ENCODE results near the gene CD300LD. TPM values are rescaled to one million over a fixed set of nuclear protein-coding genes. Genes with fewer than 3 reads are reported as not detected.
"Not testable (repeated sequence)": the region's sequence is repeated elsewhere in the genome, so short reads cannot be mapped to it uniquely, and the experiment has no call there.

Gene CD300LD
- total RNA-seq, 1 experiment from 2014 or later = not detected

DNA sequence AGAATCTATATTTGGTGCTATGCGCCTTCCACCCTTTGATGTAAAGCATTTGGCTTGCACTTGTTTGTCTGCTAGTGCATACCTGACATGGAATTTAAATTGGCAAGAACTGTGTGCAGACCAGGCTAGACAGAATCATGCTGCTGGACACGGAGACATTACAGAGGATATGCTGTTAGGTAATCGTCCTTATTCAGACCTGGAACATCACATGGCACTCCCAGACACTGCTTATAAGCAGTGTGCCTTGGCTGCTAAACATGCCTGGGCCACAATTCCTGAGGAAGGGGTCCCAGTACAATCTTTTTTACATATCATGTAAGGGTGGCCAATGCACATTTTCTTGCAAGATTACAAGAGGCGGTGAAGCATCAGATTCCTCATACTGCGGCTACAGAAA is 6.4 kb downstream of the CD300LD start:
- DNase-seq (ENCODE audit: low read depth, low spot score) = no peak
- in situ Hi-C loops (cut with HindIII; ENCODE audit: low pct_unique_long_range_greater_than_20kb, low sequenced_read_pairs) = no loop called here

DNA sequence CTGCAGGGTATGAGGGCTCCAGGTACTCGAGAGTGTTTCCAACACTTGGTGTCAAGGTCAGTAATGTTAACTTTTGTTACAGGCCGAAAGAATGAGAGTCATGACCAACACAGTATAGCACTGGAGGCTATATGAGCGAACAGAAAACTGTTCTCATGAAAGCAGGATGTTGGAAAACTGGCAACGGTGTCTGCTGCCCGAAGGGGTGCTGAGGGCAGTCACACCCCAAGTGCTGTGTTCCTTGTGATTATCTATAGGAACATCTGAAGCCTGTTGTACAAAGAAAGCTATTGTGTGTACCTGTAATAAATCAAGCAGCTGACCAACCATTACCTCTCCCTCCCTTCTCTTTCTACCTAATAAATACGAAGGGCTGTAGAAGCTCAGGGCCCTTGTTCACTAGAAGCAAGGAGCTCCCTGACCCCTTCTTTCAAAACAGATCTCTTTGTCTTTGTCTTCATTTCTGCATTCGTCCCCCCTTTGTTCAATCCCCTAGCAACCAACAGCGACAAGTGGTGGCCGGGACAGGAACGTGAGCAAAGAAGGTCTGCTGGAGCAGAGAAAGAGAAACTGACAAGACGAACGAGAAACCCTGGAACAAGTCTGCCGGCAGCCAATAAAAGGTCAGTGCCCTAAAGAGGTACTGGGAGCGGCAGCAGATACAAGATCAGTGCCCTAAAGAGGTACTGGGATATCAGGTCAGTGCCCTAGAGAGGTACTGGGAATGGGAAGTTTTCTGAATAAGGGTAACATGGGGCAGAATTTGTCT is 7.6 kb downstream of the CD300LD start:
- in situ Hi-C loops (cut with HindIII; ENCODE audit: low pct_unique_long_range_greater_than_20kb, low sequenced_read_pairs) = no loop called here
- DNase-seq (ENCODE audit: low read depth, low spot score) = peak; percentile 95

DNA sequence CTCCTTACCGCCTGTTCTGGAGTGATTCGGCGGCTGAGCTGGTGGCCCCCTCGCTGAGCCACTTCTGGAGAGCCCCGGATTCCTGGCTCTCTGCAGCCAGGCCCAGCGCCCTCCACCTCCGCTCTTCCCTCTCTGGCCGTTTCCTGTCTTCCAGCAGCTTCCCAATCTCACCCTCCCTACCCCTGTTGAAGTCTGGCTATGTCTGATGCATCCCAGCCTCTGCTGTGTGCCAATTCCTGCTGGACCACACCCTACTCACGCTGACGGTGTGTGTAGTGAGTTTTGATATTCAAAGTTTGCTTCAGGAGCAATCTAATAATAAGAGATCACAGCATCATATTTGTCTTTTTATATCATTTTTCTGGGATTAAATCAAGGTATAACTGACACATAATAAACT is 9.4 kb downstream of the CD300LD start:
- DNase-seq (ENCODE audit: low read depth, low spot score) = no peak
- in situ Hi-C loops (cut with HindIII; ENCODE audit: low pct_unique_long_range_greater_than_20kb, low sequenced_read_pairs) = no loop called here

DNA sequence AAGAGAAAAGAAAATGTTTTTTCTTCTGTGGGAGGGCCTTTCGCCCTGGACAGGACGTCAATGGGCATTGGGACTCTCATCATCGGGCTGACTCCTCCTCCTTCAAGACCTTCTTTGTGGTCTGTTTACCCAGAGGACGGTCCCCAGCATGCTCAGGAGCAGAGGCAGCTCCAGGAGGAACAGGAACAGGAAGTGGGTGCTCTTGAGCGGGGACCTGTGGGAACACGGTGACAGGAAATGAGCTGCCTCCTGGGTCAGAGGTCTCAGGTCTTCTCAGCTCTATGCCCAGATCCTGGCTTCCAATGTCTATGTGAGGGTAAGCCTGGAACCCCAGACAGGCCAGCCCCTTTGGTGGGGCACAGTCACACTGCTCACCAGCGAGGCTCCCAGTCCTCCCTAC is 12.2 kb downstream of the CD300LD start:
- DNase-seq (ENCODE audit: low read depth, low spot score) = no peak
- in situ Hi-C loops (cut with HindIII; ENCODE audit: low pct_unique_long_range_greater_than_20kb, low sequenced_read_pairs) = no loop called here

DNA sequence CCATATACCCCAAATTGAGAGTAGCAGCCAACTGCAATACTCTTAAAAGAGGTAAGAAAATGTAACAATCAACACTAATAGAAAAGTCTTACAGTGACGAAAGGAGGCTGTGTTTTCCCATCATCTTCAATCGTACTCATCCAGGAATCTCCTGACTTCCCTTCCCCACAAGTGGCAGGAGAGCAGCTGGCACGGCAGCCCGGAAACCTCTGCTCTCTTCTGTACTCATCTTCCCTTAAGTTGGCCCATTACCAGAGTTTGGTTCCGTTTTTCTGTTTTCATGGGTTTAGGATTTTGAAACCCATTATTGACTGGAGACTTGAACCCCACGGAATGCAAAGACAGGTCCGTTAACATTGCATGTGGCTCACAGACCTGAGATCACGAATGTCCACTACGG is 13.1 kb downstream of the CD300LD start:
- in situ Hi-C loops (cut with HindIII; ENCODE audit: low pct_unique_long_range_greater_than_20kb, low sequenced_read_pairs) = no loop called here
- no peak for DNase-seq (ENCODE audit: low read depth, low spot score)

DNA sequence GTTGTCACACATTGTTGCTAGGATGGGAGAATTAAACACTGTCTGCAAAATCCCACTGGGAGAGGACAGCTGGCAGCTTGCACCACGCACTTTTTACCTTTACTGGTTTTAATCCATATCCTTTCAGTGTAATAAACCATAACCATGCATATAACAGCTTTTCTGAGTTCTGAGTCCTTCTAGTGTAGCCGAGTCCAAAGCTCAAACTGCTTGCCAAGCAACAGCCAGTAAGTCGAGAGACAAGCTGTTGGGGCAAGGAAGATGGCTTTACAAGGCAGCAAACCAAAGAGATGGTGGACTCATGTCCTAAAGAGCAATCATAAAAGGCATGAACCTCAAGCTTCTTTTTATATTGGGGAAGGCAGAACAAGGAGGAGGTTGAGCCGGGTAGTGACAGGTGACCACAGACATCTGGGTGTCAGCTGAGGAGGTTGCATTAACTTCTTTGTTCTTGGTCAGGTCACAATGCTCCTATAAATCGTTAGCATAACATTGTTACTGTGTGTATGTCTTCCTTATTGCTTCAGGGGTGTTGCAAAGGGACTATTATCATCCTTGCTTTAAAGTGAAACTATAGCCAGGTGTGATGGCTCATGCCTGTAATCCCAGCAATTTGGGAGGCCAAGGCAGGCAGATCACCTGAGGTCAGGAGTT is 17.5 kb downstream of the CD300LD start:
- in situ Hi-C loops (cut with HindIII; ENCODE audit: low pct_unique_long_range_greater_than_20kb, low sequenced_read_pairs) = no loop called here
- DNase-seq (ENCODE audit: low read depth, low spot score) = peak; percentile 57

DNA sequence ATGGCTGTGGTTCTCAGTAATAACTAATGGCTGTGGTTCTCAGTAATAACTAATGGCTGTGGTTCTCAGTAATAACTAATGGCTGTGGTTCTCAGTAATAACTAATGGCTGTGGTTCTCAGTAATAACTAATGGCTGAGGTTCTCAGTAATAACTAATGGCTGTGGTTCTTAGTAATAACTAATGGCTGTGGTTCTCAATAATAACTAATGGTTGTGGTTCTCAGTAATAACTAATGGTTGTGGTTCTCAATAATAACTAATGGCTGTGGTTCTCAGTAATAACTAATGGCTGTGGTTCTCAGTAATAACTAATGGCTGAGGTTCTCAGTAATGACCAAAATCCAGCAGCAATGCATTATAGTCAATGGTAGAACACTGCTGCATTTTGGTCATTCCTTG is 18.4 kb downstream of the CD300LD start:
- DNase-seq (ENCODE audit: low read depth, low spot score); in situ Hi-C loops (cut with HindIII; ENCODE audit: low pct_unique_long_range_greater_than_20kb, low sequenced_read_pairs): not testable (repeated sequence)

DNA sequence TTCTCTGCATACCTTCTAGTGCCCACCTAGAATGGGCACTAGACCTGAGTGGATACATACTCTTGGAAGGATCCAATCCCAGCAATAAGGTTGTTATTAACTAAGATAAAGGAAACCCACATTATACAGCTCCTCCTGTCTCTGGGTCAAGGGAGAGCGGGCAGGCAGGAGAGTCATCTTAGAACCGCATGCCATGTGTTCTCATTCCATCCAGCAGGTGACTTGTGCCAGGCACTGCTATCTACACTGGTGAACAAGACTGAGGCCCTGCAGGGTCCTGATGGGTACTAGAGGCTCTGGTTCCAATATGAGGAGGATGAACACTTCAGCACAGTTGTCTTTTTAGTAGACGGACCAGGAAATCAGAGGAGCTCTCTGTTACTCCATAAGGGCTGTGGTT is 18.9 kb downstream of the CD300LD start:
- DNase-seq (ENCODE audit: low read depth, low spot score) = no peak
- in situ Hi-C loops (cut with HindIII; ENCODE audit: low pct_unique_long_range_greater_than_20kb, low sequenced_read_pairs) = no loop called here

DNA sequence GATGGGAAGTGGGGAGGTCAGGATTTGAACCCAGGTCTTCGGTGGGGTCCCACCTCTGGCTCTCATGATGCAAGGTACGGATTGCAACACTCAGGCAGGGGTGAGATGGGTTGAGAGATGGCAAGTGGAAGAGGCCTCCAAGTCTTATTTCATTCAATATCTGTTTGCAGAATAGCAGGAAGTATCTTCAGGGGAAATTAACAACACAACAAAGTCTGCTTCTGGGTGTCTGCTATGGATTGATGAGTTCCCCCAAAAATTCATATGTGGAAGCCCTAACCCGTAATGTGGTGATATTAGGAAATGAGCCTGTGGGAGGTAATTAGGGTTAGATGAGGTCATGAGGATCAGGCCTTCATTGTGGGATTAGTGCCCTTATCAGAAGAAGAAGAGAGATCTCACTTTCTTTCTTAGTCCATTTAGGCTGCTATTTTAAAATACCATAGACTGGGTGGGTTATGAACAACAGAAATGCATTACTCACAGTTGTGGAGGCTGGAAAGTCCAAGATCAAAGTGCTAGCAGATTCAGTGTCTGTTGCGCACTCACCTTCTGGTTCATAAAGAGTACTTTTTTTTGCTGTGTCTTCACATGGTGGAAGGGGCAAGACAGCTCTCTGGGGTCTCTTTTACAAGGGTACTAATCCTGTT is 20.3 kb downstream of the CD300LD start:
- no peak for DNase-seq (ENCODE audit: low read depth, low spot score)
- in situ Hi-C loops (cut with HindIII; ENCODE audit: low pct_unique_long_range_greater_than_20kb, low sequenced_read_pairs) = no loop called here

DNA sequence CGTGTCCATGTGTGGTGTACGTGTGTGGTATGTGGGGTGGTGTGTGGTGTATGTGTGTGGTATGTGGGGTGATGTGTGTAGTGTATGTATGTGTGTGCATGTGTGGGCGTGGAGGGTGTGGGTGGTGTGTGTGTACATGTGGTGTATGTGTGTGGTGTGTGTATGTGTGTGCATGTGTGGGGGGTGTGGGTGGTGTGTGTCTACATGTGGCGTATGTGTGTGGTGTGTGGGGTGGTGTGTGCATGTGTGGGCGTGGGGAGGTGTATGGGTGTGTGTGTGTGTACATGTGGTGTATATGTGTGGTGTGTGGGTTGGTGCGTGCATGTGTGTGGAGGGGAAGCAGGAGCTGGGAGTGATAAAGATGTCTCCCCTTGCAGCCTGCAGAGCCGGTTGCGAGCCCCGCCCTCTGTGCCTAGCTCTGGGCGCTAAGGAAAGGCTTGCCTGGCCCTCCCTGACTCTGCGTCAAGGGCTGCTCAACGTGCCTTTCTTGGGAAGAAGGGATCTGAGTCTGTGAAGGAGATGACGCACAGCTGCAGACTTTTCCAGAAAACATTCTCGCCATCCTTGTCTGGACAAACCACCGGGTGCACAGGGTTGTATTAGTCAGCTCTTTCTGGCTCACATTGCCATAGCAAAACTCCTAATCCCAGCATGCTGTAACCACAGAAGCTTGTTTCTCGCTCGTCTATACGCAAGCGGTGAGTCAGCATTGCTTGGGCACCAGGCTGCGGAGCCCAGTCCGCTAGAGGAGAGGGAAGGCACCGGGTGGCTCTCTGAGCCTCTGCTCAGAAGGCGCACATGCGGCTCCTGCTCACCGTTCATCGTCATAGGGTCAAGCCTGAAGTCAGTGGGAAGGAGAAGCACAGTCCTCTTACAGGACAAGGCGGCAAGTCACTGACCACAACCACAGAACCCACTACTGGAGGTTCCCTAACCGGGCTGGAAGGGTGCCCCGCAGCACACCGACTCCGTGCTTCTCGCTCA is 22.8 kb downstream of the CD300LD start:
- peak; percentile 80 for DNase-seq (ENCODE audit: low read depth, low spot score)
- in situ Hi-C loops (cut with HindIII; ENCODE audit: low pct_unique_long_range_greater_than_20kb, low sequenced_read_pairs) = no loop called here

DNA sequence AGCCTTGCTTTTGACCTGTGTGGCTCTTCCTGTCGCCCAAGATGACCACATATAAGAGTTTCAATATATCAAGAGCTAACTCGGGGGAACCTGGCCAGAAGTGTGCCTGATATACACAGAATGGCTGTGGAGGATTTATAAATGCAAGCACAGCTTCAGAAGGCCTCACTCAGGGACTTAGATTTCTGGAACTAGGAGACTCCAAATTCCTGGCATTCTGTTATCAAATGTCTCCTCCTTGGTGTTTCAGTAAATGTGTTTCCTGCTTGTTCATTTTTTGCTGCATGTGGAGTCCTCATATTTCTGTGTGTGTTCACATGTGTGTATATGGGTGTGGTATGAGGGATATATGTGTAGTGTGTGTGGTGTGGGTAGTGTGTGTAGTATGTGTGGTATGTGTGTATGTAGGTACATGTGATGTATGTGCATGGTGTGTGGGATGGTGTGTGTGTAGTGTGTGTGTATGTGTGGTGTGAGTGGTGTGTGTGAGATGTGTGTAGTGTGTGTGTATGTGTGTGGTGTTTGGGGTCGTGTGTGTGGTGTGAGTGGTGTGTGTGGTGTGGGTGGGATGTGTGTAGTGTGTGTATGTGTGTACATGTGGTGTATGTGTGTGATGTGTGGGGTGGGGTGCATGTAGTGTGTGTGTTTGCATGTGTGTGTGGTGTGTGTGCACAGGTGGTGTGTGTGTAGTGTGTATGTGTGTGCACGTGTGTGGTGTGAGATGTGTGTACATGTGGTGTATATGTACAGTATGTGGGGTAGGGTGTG is 23.8 kb downstream of the CD300LD start:
- in situ Hi-C loops (cut with HindIII; ENCODE audit: low pct_unique_long_range_greater_than_20kb, low sequenced_read_pairs) = no loop called here
- no peak for DNase-seq (ENCODE audit: low read depth, low spot score)

DNA sequence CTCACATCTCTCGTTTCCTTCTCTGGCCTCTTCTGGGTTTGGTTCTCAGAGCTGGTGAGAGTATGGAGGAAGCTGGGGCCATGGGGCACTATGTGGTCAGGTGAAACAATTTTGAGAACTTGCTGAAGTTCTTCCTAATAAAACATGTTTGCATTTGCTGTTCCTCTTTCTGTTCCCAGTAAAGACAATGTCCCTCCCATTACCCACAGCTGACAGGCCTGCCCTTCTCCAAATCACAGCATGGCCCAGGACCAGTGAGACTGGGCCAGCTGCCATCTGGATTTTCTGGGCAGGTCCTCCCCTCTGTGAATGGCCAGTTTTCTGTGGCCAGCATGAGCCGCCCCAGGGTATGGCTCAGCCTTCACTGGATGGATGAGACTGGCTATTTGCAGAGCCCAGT is 24.7 kb downstream of the CD300LD start, which contains the start of gene CD300H:
TSS of gene CD300H (minus strand) at position 113 of the 400 bp plus-strand sequence.
- in situ Hi-C loops (cut with HindIII; ENCODE audit: low pct_unique_long_range_greater_than_20kb, low sequenced_read_pairs) = no loop called here
- no peak for DNase-seq (ENCODE audit: low read depth, low spot score)

DNA sequence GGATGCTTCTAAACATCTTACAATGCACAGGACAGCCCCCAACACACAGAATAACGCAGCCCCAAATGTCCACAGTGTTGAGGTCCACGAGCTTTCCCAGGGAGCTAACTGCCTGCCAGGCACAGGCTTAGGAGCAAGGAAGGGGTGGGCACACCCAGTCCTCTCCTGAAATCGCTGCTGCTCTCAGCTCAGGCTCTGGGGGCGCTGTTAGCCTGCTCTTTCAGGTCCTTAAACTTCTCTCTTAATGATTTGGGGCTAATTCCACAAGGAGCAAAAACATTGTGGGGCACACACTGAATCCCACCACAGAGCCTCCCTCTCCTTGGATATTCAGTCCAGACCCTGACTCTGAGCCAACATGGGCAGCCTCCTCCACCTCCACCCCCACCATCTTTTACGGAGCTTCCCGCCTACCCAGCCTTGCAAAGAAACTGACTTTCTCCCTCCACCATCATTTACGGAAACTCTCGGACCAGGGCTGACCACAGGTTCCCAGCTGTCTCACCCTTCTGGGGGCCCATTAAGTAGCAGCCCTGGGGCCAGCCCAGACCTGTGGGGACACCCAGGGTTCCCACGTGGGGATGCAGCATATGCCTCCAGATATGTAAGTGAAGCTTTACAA is 25.8 kb downstream of the CD300LD start:
- in situ Hi-C loops (cut with HindIII; ENCODE audit: low pct_unique_long_range_greater_than_20kb, low sequenced_read_pairs) = no loop called here

DNA sequence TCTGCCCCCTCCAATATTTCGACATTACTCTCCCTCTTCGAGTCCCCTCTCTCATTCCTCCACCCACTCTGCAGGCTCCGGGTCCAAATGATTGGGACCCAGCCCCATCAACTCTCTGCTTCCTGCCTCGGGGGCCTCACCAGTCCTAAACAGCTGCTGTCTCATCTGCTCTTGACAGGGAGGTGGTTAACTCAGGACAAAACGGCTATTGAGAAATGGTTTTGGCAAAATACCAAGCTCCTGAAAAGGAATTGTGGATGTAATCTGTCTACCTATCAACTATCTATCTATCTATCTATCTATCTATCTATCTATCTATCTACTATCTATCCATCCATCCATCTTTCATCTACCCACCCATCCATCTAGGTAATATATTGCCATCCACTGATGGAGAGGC is 27.0 kb downstream of the CD300LD start:
- DNase-seq (ENCODE audit: low read depth, low spot score) = peak; percentile 61
- in situ Hi-C loops (cut with HindIII; ENCODE audit: low pct_unique_long_range_greater_than_20kb, low sequenced_read_pairs) = no loop called here

More for the DNA sequence above, 25.8 kb downstream of the CD300LD start:
- DNase-seq (ENCODE audit: low read depth, low spot score) = peak; percentile 82

DNA sequence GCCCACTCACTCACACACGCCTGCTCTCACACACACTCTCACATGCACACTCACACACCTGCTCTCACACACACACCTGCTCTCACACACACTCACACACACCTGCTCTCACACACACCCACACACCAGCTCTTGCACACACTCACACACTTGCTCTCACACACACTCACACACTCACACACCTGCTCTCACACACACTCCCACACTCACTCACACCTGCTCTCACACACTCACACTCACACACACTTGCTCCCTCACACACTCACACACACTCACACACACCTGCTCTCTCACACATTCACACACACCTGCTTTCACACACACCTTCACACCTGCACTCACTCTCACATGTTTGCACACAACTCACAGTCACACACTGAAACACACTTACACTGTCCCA is 28.7 kb downstream of the CD300LD start:
- in situ Hi-C loops (cut with HindIII; ENCODE audit: low pct_unique_long_range_greater_than_20kb, low sequenced_read_pairs) = no loop called here

DNA sequence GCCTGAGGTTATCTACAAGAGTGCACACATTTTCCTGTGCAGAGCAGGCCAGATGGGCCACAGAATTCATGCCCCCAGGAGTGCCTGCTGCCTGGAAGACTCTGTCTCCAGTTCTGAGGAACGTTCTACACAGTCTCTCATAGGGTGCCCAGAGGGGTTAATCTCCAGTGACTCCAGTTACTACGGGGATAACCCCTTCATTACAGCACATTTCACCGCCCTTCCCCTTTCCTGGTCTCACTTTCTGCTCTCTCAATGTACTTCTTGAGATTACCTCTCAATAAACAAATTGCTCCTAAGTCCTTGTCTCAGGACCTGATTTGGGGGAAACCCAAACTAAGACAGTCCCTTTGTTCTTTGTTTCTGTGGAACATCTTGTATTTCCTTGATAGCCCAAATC is 30.5 kb downstream of the CD300LD start:
- DNase-seq (ENCODE audit: low read depth, low spot score) = no peak

More for the DNA sequence above, 28.7 kb downstream of the CD300LD start:
- DNase-seq (ENCODE audit: low read depth, low spot score) = no peak

More for the DNA sequence above, 30.5 kb downstream of the CD300LD start:
- in situ Hi-C loops (cut with HindIII; ENCODE audit: low pct_unique_long_range_greater_than_20kb, low sequenced_read_pairs) = no loop called here

Measured in SK-MEL-5 (cell line).